Thyroid gland (tissue), 4 donors: Measurements from ENCODE around the gene CD226. TPM values are rescaled to one million over a fixed set of nuclear protein-coding genes. Genes with fewer than 3 reads are reported as not detected.
A peak's percentile ranks its signal among the peaks of the same experiment; 100 is the strongest.
"Not testable (repeated sequence)": the region's sequence is repeated elsewhere in the genome, so short reads cannot be mapped to it uniquely, and the experiment has no call there.

Experiments
- DNase-seq, 2 donors: peaks; one replicate each; pipeline ENCODE4 v3.0.0-alpha.2; 2019
- H3K27ac ChIP-seq, 3 donors: fragments of 200-600 bp; sonication (generic); 1 replicate in 2 of 3; 2 replicates in 1 of 3; pipeline ENCODE4 v1.5.1; 2016 to 2019; ENCODE audit warnings: mild to moderate bottlenecking in 1 of 3, moderate library complexity in 1 of 3
- H3K27me3 ChIP-seq: fragments of 200-600 bp; sonication (generic); one replicate; pipeline ENCODE4 v1.5.1; 2019
- H3K36me3 ChIP-seq, 2 donors: fragments of 200-600 bp; sonication (generic); one replicate each; pipeline ENCODE4 v1.5.1; 2016 to 2019
- H3K4me1 ChIP-seq, 2 donors: fragments of 200-600 bp; sonication (generic); one replicate each; pipeline ENCODE4 v1.5.1; 2017 to 2019
- H3K4me3 ChIP-seq, 3 donors: fragments of 200-600 bp; sonication (generic); replicated peaks in 1 of 3; 1 replicate in 2 of 3; 2 replicates in 1 of 3; pipeline ENCODE4 v1.5.1; 2016; ENCODE audit warnings: mild to moderate bottlenecking in 1 of 3
- H3K9me3 ChIP-seq: fragments of 200-600 bp; sonication (generic); one replicate; pipeline ENCODE4 v1.5.1; 2017
- CTCF ChIP-seq, 6 experiments: fragments of 200-600 bp in 3 of 6; fragments of 450-650 bp in 3 of 6; sonication (generic) in 3 of 6; IDR thresholded peaks; one replicate each; pipeline ENCODE4 v1.5.1; 2016 to 2019; ENCODE audit warnings: antibody characterized with exemption in 6 of 6, mild to moderate bottlenecking in 2 of 6, inconsistent platforms in 1 of 6, moderate library complexity in 1 of 6
- POLR2A ChIP-seq, 2 donors: fragments of 450-650 bp; IDR thresholded peaks; one replicate each; pipeline ENCODE4 v1.6.1; 2017; ENCODE audit warnings: antibody characterized with exemption in 2 of 2, mild to moderate bottlenecking in 2 of 2, moderate library complexity in 1 of 2
- WGBS, 2 donors: methylation state at CpG; one replicate each; pipeline ENCODE4 v1.1.5; 2017; 5-methylcytosine and 5-hydroxymethylcytosine counted together
- intact Hi-C: fragments of 100-400 bp; cut with DNase I; formaldehyde crosslinking; loops from one replicate; pipeline ENCODE4 v1.15.1; 2023
- total RNA-seq, 4 donors: library from RNA; depleted of rRNA; stranded (reverse); fragments of >200 nt; gene quantifications; one replicate each; pipeline ENCODE4 v1.2.3, GENCODE V29; 2016

The CD226 gene
- total RNA-seq, 4 donors from 2014 or later: 0.98 to 5.6 (median 2.5) TPM

- intact Hi-C loops: no loop called here
- H3K4me1 ChIP-seq: no peaks in the 10 kb centered on the region
- no peak overlapping the region for H3K27ac ChIP-seq
- H3K27me3 ChIP-seq: no peaks in the 10 kb centered on the region
- H3K9me3 ChIP-seq: no peaks in the 10 kb centered on the region
- no peaks in the 10 kb centered on the region for H3K36me3 ChIP-seq
- H3K4me3 ChIP-seq: no peak overlapping the region
- 93 to 97% methylated on average over 9 to 11 of the region's 11 CpGs for WGBS, 2 donors
- TF ChIP-seq POLR2A (IDR thresholded peaks at IDR 0.05) (no peak), CTCF (IDR thresholded peaks at IDR 0.05) (no peak)
- no peak for DNase-seq
Measured at GRCh38 chr18:69945220-69946114, 2.2 kb downstream of the CD226 start.

DNA sequence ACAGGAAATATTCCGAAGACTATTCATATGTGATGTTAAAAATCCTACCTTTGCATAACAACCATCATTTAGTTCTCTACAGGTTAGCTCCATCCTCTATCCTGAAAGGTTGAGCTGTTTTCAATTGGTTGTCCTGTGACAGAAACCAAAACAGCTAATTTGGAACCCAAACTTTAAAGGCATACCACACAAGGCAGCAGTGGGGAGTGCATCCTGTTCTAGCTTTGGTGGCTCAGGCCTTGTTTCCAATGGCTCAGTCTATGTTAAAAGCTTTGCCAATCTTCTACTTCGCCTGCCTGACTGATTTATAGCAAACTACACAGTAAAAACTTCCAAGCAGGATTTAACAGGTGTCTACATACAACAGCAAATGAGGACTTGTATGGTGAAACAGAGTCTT, 3.2 kb downstream of the CD226 start:
- Histone ChIP-seq H3K4me3 (no peak overlapping the region), H3K27me3 (no peaks in the 10 kb centered on the region), H3K36me3 (no peaks in the 10 kb centered on the region), H3K27ac (no peak overlapping the region), H3K9me3 (no peaks in the 10 kb centered on the region), H3K4me1 (no peaks in the 10 kb centered on the region)
- intact Hi-C loops: no loop called here
- DNase-seq: no peak
- no peak for TF ChIP-seq CTCF (IDR thresholded peaks at IDR 0.05)
- no peak for TF ChIP-seq POLR2A (IDR thresholded peaks at IDR 0.05)
- WGBS, 2 donors: 91 to 93% methylated on average over 2 of the region's 2 CpGs

DNA sequence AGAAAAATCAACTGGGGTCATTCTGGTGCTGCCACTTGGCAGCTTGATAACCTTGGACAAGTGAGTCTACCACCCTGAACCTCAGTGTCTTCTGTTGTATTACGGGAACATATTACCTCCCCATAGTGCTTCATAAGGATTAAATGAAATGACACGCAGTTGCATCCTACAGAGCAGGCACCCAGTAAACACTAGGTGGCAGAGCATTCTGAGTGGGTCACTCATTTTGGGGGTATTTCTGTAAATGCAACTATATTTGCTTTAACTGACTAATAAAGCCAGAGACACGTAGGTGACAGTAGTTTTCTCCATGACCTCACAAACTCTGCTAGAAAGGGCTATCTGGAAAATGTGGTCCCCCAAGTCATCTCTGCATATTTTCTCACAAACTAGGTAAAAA, 4.7 kb downstream of the CD226 start:
- DNase-seq: no peak
- 92 to 97% methylated on average over 3 of the region's 3 CpGs for WGBS, 2 donors
- no peaks in the 10 kb centered on the region for H3K36me3 ChIP-seq
- no peak overlapping the region for H3K27ac ChIP-seq
- H3K9me3 ChIP-seq: no peaks in the 10 kb centered on the region
- intact Hi-C loops: no loop called here
- H3K4me1 ChIP-seq: no peaks in the 10 kb centered on the region
- TF ChIP-seq POLR2A (IDR thresholded peaks at IDR 0.05): no peak
- TF ChIP-seq CTCF (IDR thresholded peaks at IDR 0.05): peak in 1 of 6 experiments; percentile 5
- no peak overlapping the region for H3K4me3 ChIP-seq
- H3K27me3 ChIP-seq: no peaks in the 10 kb centered on the region

- TF ChIP-seq POLR2A (IDR thresholded peaks at IDR 0.05) (no peak), CTCF (IDR thresholded peaks at IDR 0.05) (no peak)
- no peak for DNase-seq
- no peaks in the 10 kb centered on the region for H3K36me3 ChIP-seq
- no peak overlapping the region for H3K27ac ChIP-seq
- no peak overlapping the region for H3K4me3 ChIP-seq
- intact Hi-C loops: no loop called here
- H3K27me3 ChIP-seq: no peaks in the 10 kb centered on the region
- 100% methylated on average over 1 of the region's 1 CpG; no CpG with 5 or more reads in 1 of the 2 donors for WGBS, 2 donors
- H3K4me1 ChIP-seq: peaks cover 0 to 7% of the 10 kb centered on the region in 2 donors
- no peaks in the 10 kb centered on the region for H3K9me3 ChIP-seq
Measured at GRCh38 chr18:69941183-69941582, 6.5 kb downstream of the CD226 start.

GRCh38 chr18:69939812-69940211, 7.9 kb downstream of the CD226 start:
- H3K4me1 ChIP-seq, DNase-seq, H3K27ac ChIP-seq, H3K9me3 ChIP-seq, H3K36me3 ChIP-seq, intact Hi-C loops, H3K4me3 ChIP-seq, H3K27me3 ChIP-seq: not testable (repeated sequence)
- WGBS, 2 donors: 91 to 97% methylated on average over 4 of the region's 4 CpGs
